ENCODE measurements around the gene THAP7.

Gene THAP7

GRCh38 chr22:20962491-20962945, 39.4 kb downstream of the THAP7 start:
- FAIRE-seq, result no peak

GRCh38 chr22:20960609-20961008, 41.3 kb downstream of the THAP7 start:
- FAIRE-seq, result no peak

GRCh38 chr22:20959578-20960461, 42.1 kb downstream of the THAP7 start:
- FAIRE-seq, result no peak

- FAIRE-seq, result no peak
Measured at GRCh38 chr22:20957683-20958431, 44.1 kb downstream of the THAP7 start.

- FAIRE-seq, result no peak
Measured at GRCh38 chr22:20957102-20957682, 44.7 kb downstream of the THAP7 start.

- no peak for FAIRE-seq
Measured at GRCh38 chr22:20956258-20957101, 45.4 kb downstream of the THAP7 start.

GRCh38 chr22:20955548-20955947, 46.4 kb downstream of the THAP7 start:
- FAIRE-seq, result no peak

- FAIRE-seq, result no peak
Measured at GRCh38 chr22:20953668-20954500, 48.0 kb downstream of the THAP7 start.

- no peak for FAIRE-seq
Measured at GRCh38 chr22:20953342-20953608, 48.6 kb downstream of the THAP7 start.

GRCh38 chr22:20952544-20953341, 49.2 kb downstream of the THAP7 start:
- no peak for FAIRE-seq

- no peak for FAIRE-seq
Measured at GRCh38 chr22:20951932-20952380, 50.0 kb downstream of the THAP7 start.

- no peak for FAIRE-seq
Measured at GRCh38 chr22:20951151-20951931, 50.6 kb downstream of the THAP7 start.

GRCh38 chr22:20949698-20950183, 52.2 kb downstream of the THAP7 start:
- FAIRE-seq, result no peak
